ENCODE measurements around the gene POU2F1.
"Not testable (repeated sequence)": the region's sequence is repeated elsewhere in the genome, so short reads cannot be mapped to it uniquely, and the experiment has no call there.

Gene POU2F1

GRCh38 chr1:167202049-167202448, 18.6 kb upstream of the POU2F1 start:
- no peaks in the 10 kb centered on the region for H3K9me2 ChIP-seq (replicated peaks; ENCODE audit: insufficient read depth, low read length)
- no peaks in the 10 kb centered on the region for H3K27me3 ChIP-seq (replicated peaks; ENCODE audit: insufficient read depth, low read length)
- no peak overlapping the region for H3K4me3 ChIP-seq (ENCODE audit: low read length)
- H3F3A ChIP-seq (ENCODE audit: insufficient read depth, low read length) = no peaks in the 10 kb centered on the region
- H3K4me2 ChIP-seq (ENCODE audit: low read depth, low read length) = no peak overlapping the region
- DNase-seq = no peak
- H3K4me1 ChIP-seq (ENCODE audit: low read length) = no peaks in the 10 kb centered on the region
- H3K79me2 ChIP-seq (ENCODE audit: low read length) = no peaks in the 10 kb centered on the region
- no peaks in the 10 kb centered on the region for H4K20me1 ChIP-seq (ENCODE audit: insufficient read depth, low read length)
- H3K27ac ChIP-seq (ENCODE audit: low read length) = no peak overlapping the region
- TF ChIP-seq CTCF (IDR thresholded peaks at IDR 0.05; ENCODE audit: low read length) (no peak), EZH2phosphoT487 (IDR thresholded peaks at IDR 0.05; ENCODE audit: low read length) (no peak), EZH2 (optimal IDR thresholded peaks at IDR 0.05; ENCODE audit: low read depth, low read length) (no peak)
- no peak overlapping the region for H3K9ac ChIP-seq (ENCODE audit: low read length)
- no peaks in the 10 kb centered on the region for H3K36me3 ChIP-seq (replicated peaks; ENCODE audit: insufficient read depth, low read length)
- no peak overlapping the region for H2AFZ ChIP-seq (ENCODE audit: low read length)
- H3K9me3 ChIP-seq (replicated peaks; ENCODE audit: insufficient read depth, low read length) = no peaks in the 10 kb centered on the region

GRCh38 chr1:167205306-167206050, 15.2 kb upstream of the POU2F1 start:
- not testable (repeated sequence) for H3K27ac ChIP-seq (ENCODE audit: low read length); H3K9me2 ChIP-seq (replicated peaks; ENCODE audit: insufficient read depth, low read length); H3K9me3 ChIP-seq (replicated peaks; ENCODE audit: insufficient read depth, low read length); H3K4me3 ChIP-seq (ENCODE audit: low read length); H3K36me3 ChIP-seq (replicated peaks; ENCODE audit: insufficient read depth, low read length); DNase-seq; H2AFZ ChIP-seq (ENCODE audit: low read length); H3K79me2 ChIP-seq (ENCODE audit: low read length); H3K9ac ChIP-seq (ENCODE audit: low read length); H3K27me3 ChIP-seq (replicated peaks; ENCODE audit: insufficient read depth, low read length); H3K4me2 ChIP-seq (ENCODE audit: low read depth, low read length); H4K20me1 ChIP-seq (ENCODE audit: insufficient read depth, low read length)
- H3K4me1 ChIP-seq (ENCODE audit: low read length) = peaks cover 10% of the 10 kb centered on the region; the same call in 1 of the 2 replicates
- H3F3A ChIP-seq (ENCODE audit: insufficient read depth, low read length) = peaks cover 10% of the 10 kb centered on the region; the same call in 1 of the 2 replicates

- TF ChIP-seq EZH2 (optimal IDR thresholded peaks at IDR 0.05; ENCODE audit: low read depth, low read length) (no peak), EZH2phosphoT487 (IDR thresholded peaks at IDR 0.05; ENCODE audit: low read length) (no peak), CTCF (IDR thresholded peaks at IDR 0.05; ENCODE audit: low read length) (no peak)
- peaks cover 10% of the 10 kb centered on the region; the same call in 1 of the 2 replicates for H3F3A ChIP-seq (ENCODE audit: insufficient read depth, low read length)
- no peaks in the 10 kb centered on the region for H3K36me3 ChIP-seq (replicated peaks; ENCODE audit: insufficient read depth, low read length)
- no peaks in the 10 kb centered on the region for H3K9me3 ChIP-seq (replicated peaks; ENCODE audit: insufficient read depth, low read length)
- H4K20me1 ChIP-seq (ENCODE audit: insufficient read depth, low read length) = no peaks in the 10 kb centered on the region
- no peaks in the 10 kb centered on the region for H3K79me2 ChIP-seq (ENCODE audit: low read length)
- DNase-seq = no peak
- H3K9ac ChIP-seq (ENCODE audit: low read length) = no peak overlapping the region
- no peak overlapping the region for H3K4me2 ChIP-seq (ENCODE audit: low read depth, low read length)
- H2AFZ ChIP-seq (ENCODE audit: low read length) = no peak overlapping the region
- H3K27me3 ChIP-seq (replicated peaks; ENCODE audit: insufficient read depth, low read length) = no peaks in the 10 kb centered on the region
- no peak overlapping the region for H3K4me3 ChIP-seq (ENCODE audit: low read length)
- H3K27ac ChIP-seq (ENCODE audit: low read length) = no peak overlapping the region
- peaks cover 10% of the 10 kb centered on the region; the same call in 1 of the 2 replicates for H3K4me1 ChIP-seq (ENCODE audit: low read length)
- H3K9me2 ChIP-seq (replicated peaks; ENCODE audit: insufficient read depth, low read length) = no peaks in the 10 kb centered on the region
Measured at GRCh38 chr1:167206166-167206835, 14.4 kb upstream of the POU2F1 start.
